Glutamatergic neuron (in vitro differentiated cells): ENCODE results near the gene PTPRM. TPM values are rescaled to one million over a fixed set of nuclear protein-coding genes. Genes with fewer than 3 reads are reported as not detected.

ENCODE experiments used
- DNase-seq: peaks from one replicate; pipeline ENCODE4 v3.0.0; 2022
- H3K27ac Mint-ChIP-seq: one replicate; pipeline ENCODE4 v1.8.0; 2020; ENCODE audit warnings: mild to moderate bottlenecking, mixed read lengths, inconsistent platforms; ENCODE audit not compliant: unreplicated experiment
- H3K27me3 Mint-ChIP-seq: one replicate; pipeline ENCODE4 v1.8.0; 2020; ENCODE audit warnings: mild to moderate bottlenecking, moderate library complexity, mixed read lengths, inconsistent platforms; ENCODE audit not compliant: unreplicated experiment
- H3K36me3 Mint-ChIP-seq: one replicate; pipeline ENCODE4 v1.8.0; 2020; ENCODE audit warnings: mild to moderate bottlenecking, mixed read lengths, inconsistent platforms; ENCODE audit not compliant: unreplicated experiment
- H3K4me1 Mint-ChIP-seq: one replicate; pipeline ENCODE4 v1.8.0; 2020; ENCODE audit warnings: mild to moderate bottlenecking, low read depth, mixed read lengths, inconsistent platforms; ENCODE audit not compliant: unreplicated experiment
- H3K4me3 Mint-ChIP-seq: one replicate; pipeline ENCODE4 v1.8.0; 2020; ENCODE audit warnings: mild to moderate bottlenecking, mixed read lengths, inconsistent platforms; ENCODE audit not compliant: unreplicated experiment
- H3K9me3 Mint-ChIP-seq: one replicate; pipeline ENCODE4 v1.8.0; 2020; ENCODE audit warnings: mild to moderate bottlenecking, moderate library complexity, mixed read lengths, inconsistent platforms; ENCODE audit not compliant: unreplicated experiment
- CTCF ChIP-seq: fragments of 200-600 bp; sonication (generic); IDR thresholded peaks from one replicate; pipeline ENCODE4 v1.5.0; 2021; ENCODE audit not compliant: partially characterized antibody, unreplicated experiment
- total RNA-seq: library from RNA; stranded (reverse); fragmentation: NEBNext Ultra II Directional; extraction: Animal tissue kit (Norgen Biotek cat#: 25700); gene quantifications from one replicate; pipeline ENCODE4 v1.2.1, GENCODE V29; 2021; ENCODE audit not compliant: unreplicated experiment

The PTPRM gene
- total RNA-seq, 1 donor from 2014 or later, result 23.9 TPM

GRCh38 chr18:8045160-8045883, 478.2 kb downstream of the PTPRM start:
- H3K27ac Mint-ChIP-seq, result no peak overlapping the region
- TF ChIP-seq CTCF, result no peak
- H3K4me3 Mint-ChIP-seq, result no peak overlapping the region
- no peaks in the 10 kb centered on the region for H3K9me3 Mint-ChIP-seq
- no peak for DNase-seq
- no peaks in the 10 kb centered on the region for H3K27me3 Mint-ChIP-seq
- H3K4me1 Mint-ChIP-seq, result no peaks in the 10 kb centered on the region
- H3K36me3 Mint-ChIP-seq, result no peaks in the 10 kb centered on the region

- Mint-ChIP-seq H3K4me3 (no peak overlapping the region), H3K36me3 (no peaks in the 10 kb centered on the region), H3K27ac (no peak overlapping the region)
Measured at GRCh38 chr18:8045884-8046281, 478.8 kb downstream of the PTPRM start.

GRCh38 chr18:8046441-8046840, 479.3 kb downstream of the PTPRM start:
- Mint-ChIP-seq H3K27me3 (no peaks in the 10 kb centered on the region), H3K4me1 (peaks cover 2% of the 10 kb centered on the region), H3K4me3 (no peak overlapping the region), H3K36me3 (no peaks in the 10 kb centered on the region), H3K27ac (no peak overlapping the region), H3K9me3 (peaks cover 1% of the 10 kb centered on the region)
- TF ChIP-seq CTCF, result no peak
- no peak for DNase-seq

More at GRCh38 chr18:8045884-8046281, 478.8 kb downstream of the PTPRM start:
- no peaks in the 10 kb centered on the region for H3K27me3 Mint-ChIP-seq
- peaks cover 2% of the 10 kb centered on the region for H3K4me1 Mint-ChIP-seq
- no peak for DNase-seq
- TF ChIP-seq CTCF, result no peak
- H3K9me3 Mint-ChIP-seq, result no peaks in the 10 kb centered on the region

- Mint-ChIP-seq H3K4me1 (peaks cover 2% of the 10 kb centered on the region), H3K27me3 (no peaks in the 10 kb centered on the region)
Measured at GRCh38 chr18:8049147-8049546, 482.0 kb downstream of the PTPRM start.

More at GRCh38 chr18:8049147-8049546, 482.0 kb downstream of the PTPRM start:
- Mint-ChIP-seq H3K9me3 (peaks cover 3% of the 10 kb centered on the region), H3K36me3 (no peaks in the 10 kb centered on the region), H3K27ac (no peak overlapping the region), H3K4me3 (no peak overlapping the region)
- no peak for DNase-seq
- no peak for TF ChIP-seq CTCF
